B cell (primary cell): ENCODE results near the gene PKIB. TPM values are rescaled to one million over a fixed set of nuclear protein-coding genes. Genes with fewer than 3 reads are reported as not detected.

Experiments used
- ATAC-seq: fragments of 200-7000 bp; cut with Tn5 transposase; one replicate; pipeline ENCODE4 v1.10.0; 2021; ENCODE audit warnings: low read depth, mild to moderate bottlenecking, moderate number of reproducible peaks, moderate library complexity
- CTCF ChIA-PET: fragments of 350-600 bp; sonication (Branson Sonifier 250); formaldehyde crosslinking; loops from one replicate; lab custom pipeline; 2021; ENCODE audit warnings: antibody characterized with exemption, inconsistent platforms; lab: Charles Lee
- POLR2A ChIA-PET: fragments of 350-600 bp; sonication (Branson Sonifier 250); formaldehyde crosslinking; loops from one replicate; lab custom pipeline; 2021; ENCODE audit warnings: antibody characterized with exemption; lab: Charles Lee
- DNase-seq: peaks from one replicate; pipeline ENCODE4 v3.0.0; 2013
- H2AFZ ChIP-seq: 2 replicates; pipeline ENCODE4 v1.6.1; 2012; ENCODE audit warnings: mild to moderate bottlenecking, low read depth, low read length; ENCODE audit not compliant: insufficient read depth, poor library complexity, severe bottlenecking
- H3K27ac ChIP-seq, 2 donors: 1 replicate in 1 of 2; 2 replicates in 1 of 2; pipeline ENCODE4 v1.5.1; 2012 to 2013; ENCODE audit warnings: low read length in 2 of 2, mild to moderate bottlenecking in 2 of 2, moderate library complexity in 1 of 2
- H3K27me3 ChIP-seq, 4 experiments: fragments of 200-600 bp in 1 of 4; sonication (generic) in 1 of 4; replicated peaks in 1 of 4; 1 replicate in 2 of 4; 2 replicates in 2 of 4; pipeline versions ENCODE4 v1.6.1 to v1.7.0; 2013 to 2016; ENCODE audit warnings: low read length in 3 of 4, mild to moderate bottlenecking in 2 of 4, mixed read lengths in 1 of 4, moderate library complexity in 1 of 4; ENCODE audit not compliant: insufficient read depth in 4 of 4, control insufficient read depth in 3 of 4; ENCODE audit errors: control extremely low read depth in 1 of 4
- H3K36me3 ChIP-seq, 2 experiments: replicated peaks in 1 of 2; 1 replicate in 1 of 2; 2 replicates in 1 of 2; pipeline versions ENCODE4 v1.6.1 to v1.7.1; 2013; ENCODE audit warnings: low read length in 1 of 2; ENCODE audit not compliant: insufficient read depth in 2 of 2, control insufficient read depth in 1 of 2; ENCODE audit errors: control extremely low read depth in 1 of 2, extremely low read depth in 1 of 2
- H3K4me1 ChIP-seq, 2 donors: fragments of 200-600 bp in 1 of 2; sonication (generic) in 1 of 2; 1 replicate in 1 of 2; 2 replicates in 1 of 2; pipeline versions ENCODE4 v1.5.1 to v1.6.1; 2013 to 2017; ENCODE audit warnings: low read length in 2 of 2; ENCODE audit not compliant: control insufficient read depth in 2 of 2, insufficient read depth in 2 of 2
- H3K4me2 ChIP-seq: replicated peaks from 2 replicates; pipeline ENCODE3; 2012; ENCODE audit warnings: mild to moderate bottlenecking, low read depth, low read length; ENCODE audit not compliant: poor library complexity, severe bottlenecking
- H3K4me3 ChIP-seq, 5 experiments: fragments of 200-600 bp in 1 of 5; sonication (generic) in 1 of 5; 1 replicate in 3 of 5; 2 replicates in 2 of 5; pipeline versions ENCODE4 v1.5.1 to v1.7.0; 2011 to 2016; ENCODE audit warnings: low read length in 4 of 5, mild to moderate bottlenecking in 4 of 5, low read depth in 2 of 5, control low read depth in 1 of 5, moderate library complexity in 1 of 5; ENCODE audit not compliant: insufficient read depth in 1 of 5; ENCODE audit errors: control extremely low read depth in 1 of 5, extremely low read depth in 1 of 5
- H3K79me2 ChIP-seq: fragments of 200-600 bp; sonication (generic); one replicate; pipeline ENCODE4 v1.6.0; 2016; ENCODE audit warnings: low read length; ENCODE audit not compliant: control insufficient read depth, insufficient read depth
- H3K9ac ChIP-seq: fragments of 200-600 bp; sonication (generic); 2 replicates; pipeline ENCODE4 v1.6.1; 2017; ENCODE audit warnings: mild to moderate bottlenecking, low read length, moderate library complexity
- H3K9me3 ChIP-seq, 3 donors: one replicate each; pipeline versions ENCODE4 v1.6.1 to v1.7.1; 2013; ENCODE audit warnings: low read length in 2 of 3; ENCODE audit not compliant: control insufficient read depth in 2 of 3, insufficient read depth in 1 of 3; ENCODE audit errors: control extremely low read depth in 1 of 3
- H4K20me1 ChIP-seq: 2 replicates; pipeline ENCODE4 v1.6.0; 2012; ENCODE audit warnings: mild to moderate bottlenecking, low read length; ENCODE audit not compliant: insufficient read depth, control insufficient read depth, poor library complexity, severe bottlenecking
- H3K27ac Mint-ChIP-seq: one replicate; pipeline ENCODE4 v1.8.0; 2021; ENCODE audit warnings: mixed read lengths
- H3K27me3 Mint-ChIP-seq: one replicate; pipeline ENCODE4 v1.8.0; 2021; ENCODE audit warnings: mixed read lengths
- H3K4me1 Mint-ChIP-seq: one replicate; pipeline ENCODE4 v1.8.0; 2021; ENCODE audit warnings: mixed read lengths
- H3K4me3 Mint-ChIP-seq: one replicate; pipeline ENCODE4 v1.8.0; 2021; ENCODE audit warnings: mixed read lengths
- H3K9me3 Mint-ChIP-seq: one replicate; pipeline ENCODE4 v1.8.0; 2022; ENCODE audit warnings: mixed read lengths; ENCODE audit not compliant: insufficient read depth
- CTCF ChIP-seq: fragments of 200-600 bp; IDR thresholded peaks from one replicate; pipeline ENCODE4 v1.8.0; 2022; ENCODE audit warnings: antibody characterized with exemption, mild to moderate bottlenecking
- EZH2 ChIP-seq: IDR thresholded peaks from 2 replicates; pipeline ENCODE4 v1.6.1; 2012; ENCODE audit warnings: borderline replicate concordance, low read depth, mild to moderate bottlenecking, moderate library complexity, low read length; ENCODE audit not compliant: insufficient read depth, poor library complexity, severe bottlenecking
- WGBS: methylation state at CpG from one replicate; pipeline ENCODE4 v1.1.5; 2013; ENCODE audit warnings: missing lambda C conversion rate; ENCODE audit not compliant: insufficient coverage; 5-methylcytosine and 5-hydroxymethylcytosine counted together
- intact Hi-C: fragments of 100-400 bp; cut with micrococcal nuclease; formaldehyde crosslinking; loops from one replicate; pipeline ENCODE4 v1.10.0; 2022
- polyA plus RNA-seq: library from polyadenylated mRNA; depleted of rRNA; stranded (reverse); fragments of >200 nt; gene quantifications from 2 replicates; pipeline ENCODE4 v1.2.3, GENCODE V29; 2012
- total RNA-seq, 2 donors: library from RNA; stranded (reverse); fragments of 120-200 nt in 1 of 2; gene quantifications; 1 replicate in 1 of 2; 2 replicates in 1 of 2; pipeline versions ENCODE4 v1.2.3 to v1.2.4, GENCODE V29; 2013 to 2022

PKIB gene
- total and polyA plus RNA-seq, 2 donors (not counting 1 experiment from before 2014, with no cell fraction given), result 0.27 to 1.2 TPM

DNA sequence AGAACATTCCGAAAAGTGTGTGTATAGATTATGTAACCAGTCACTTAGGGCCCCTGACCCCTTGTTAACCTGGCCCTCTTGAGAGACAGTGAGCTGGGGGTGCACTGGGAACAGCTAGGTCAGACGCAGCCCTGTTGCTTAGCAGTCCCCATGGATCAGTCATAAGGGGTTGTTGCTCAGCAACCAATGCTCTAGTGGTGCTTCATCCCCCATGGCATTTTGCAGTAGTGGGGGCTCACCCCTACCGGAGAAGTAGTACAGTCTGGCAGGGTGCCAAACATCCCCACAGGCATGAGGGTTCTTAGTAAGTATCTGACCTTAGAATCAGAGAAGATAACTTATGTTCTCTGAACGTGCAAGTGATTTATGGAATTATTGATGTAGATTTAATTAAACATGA, 12.3 kb downstream of the PKIB start:
- peaks cover 13% of the 10 kb centered on the region for H3K27me3 Mint-ChIP-seq
- H3K36me3 ChIP-seq, result no peaks in the 10 kb centered on the region
- ChIA-PET POLR2A (no interaction called here), CTCF (no interaction called here)
- H3K27ac ChIP-seq, result no peak overlapping the region
- H3K9me3 Mint-ChIP-seq, result no peaks in the 10 kb centered on the region
- H3K4me1 ChIP-seq, result no peaks in the 10 kb centered on the region
- TF ChIP-seq EZH2, result no peak
- no peak for TF ChIP-seq CTCF
- no peaks in the 10 kb centered on the region for H3K79me2 ChIP-seq
- no peak for DNase-seq
- no peaks in the 10 kb centered on the region for H4K20me1 ChIP-seq
- no peaks in the 10 kb centered on the region for H3K9me3 ChIP-seq
- H3K4me2 ChIP-seq, result no peak overlapping the region
- H3K4me3 Mint-ChIP-seq, result no peak overlapping the region
- H3K27me3 ChIP-seq, result peaks cover 0 to 2% (median 0%) of the 10 kb centered on the region in 4 experiments
- intact Hi-C loops, result no loop called here
- no peak overlapping the region for H2AFZ ChIP-seq
- H3K4me3 ChIP-seq, result no peak overlapping the region
- no peaks in the 10 kb centered on the region for H3K4me1 Mint-ChIP-seq
- ATAC-seq, result no peak
- peak overlapping the region; percentile 10 for H3K27ac Mint-ChIP-seq
- 67% methylated on average over 2 of the region's 4 CpGs for WGBS
- H3K9ac ChIP-seq, result no peak overlapping the region

GRCh38 chr6:122623279-122623678, 13.1 kb downstream of the PKIB start:
- Mint-ChIP-seq H3K9me3 (no peaks in the 10 kb centered on the region), H3K27me3 (peaks cover 13% of the 10 kb centered on the region), H3K4me1 (no peaks in the 10 kb centered on the region), H3K4me3 (no peak overlapping the region), H3K27ac (no peak overlapping the region)
- TF ChIP-seq CTCF (no peak), EZH2 (no peak)
- POLR2A ChIA-PET, result no interaction called here
- no peaks in the 10 kb centered on the region for H3K79me2 ChIP-seq
- no peaks in the 10 kb centered on the region for H3K9me3 ChIP-seq
- intact Hi-C loops, result no loop called here
- H2AFZ ChIP-seq, result no peak overlapping the region
- H3K9ac ChIP-seq, result no peak overlapping the region
- no peak overlapping the region for H3K4me3 ChIP-seq
- no peaks in the 10 kb centered on the region for H4K20me1 ChIP-seq
- CTCF ChIA-PET, result no interaction called here
- H3K27ac ChIP-seq, result no peak overlapping the region
- no peaks in the 10 kb centered on the region for H3K36me3 ChIP-seq
- H3K27me3 ChIP-seq, result peaks cover 0 to 2% (median 0%) of the 10 kb centered on the region in 4 experiments
- DNase-seq (no peak), ATAC-seq (no peak)
- H3K4me1 ChIP-seq, result no peaks in the 10 kb centered on the region
- H3K4me2 ChIP-seq, result no peak overlapping the region
